ENCODE measurements around the gene EFL1.
"Not testable (repeated sequence)": the region's sequence is repeated elsewhere in the genome, so short reads cannot be mapped to it uniquely, and the experiment has no call there.

DNA sequence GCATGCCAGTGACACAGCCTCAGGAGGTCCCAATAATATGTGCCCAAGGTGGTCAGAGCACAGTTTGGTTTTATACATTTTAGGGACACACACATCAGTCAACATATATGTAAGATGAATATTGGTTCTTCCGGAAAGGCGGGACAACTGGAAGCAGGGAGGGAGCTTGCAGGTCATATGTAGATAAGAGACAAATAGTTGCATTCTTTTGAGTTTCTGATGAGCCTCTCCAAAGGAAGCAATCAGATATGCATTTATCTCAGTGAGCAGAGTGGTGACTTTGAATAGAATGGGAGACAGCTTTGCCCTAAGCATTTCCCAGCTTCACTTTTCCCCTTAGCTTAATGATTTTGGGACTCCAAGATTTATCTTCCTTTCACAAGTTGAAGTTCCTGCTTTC is 4.6 kb upstream of the EFL1 start:
- TF ChIP-seq CTCF (IDR thresholded peaks at IDR 0.05; ENCODE audit: low read length); EZH2 (IDR thresholded peaks at IDR 0.05; ENCODE audit: borderline replicate concordance, low read length): not testable (repeated sequence)

All from OCI-LY1 (cell line).